Measurements from ENCODE around the gene TTC7B. TPM values are rescaled to one million over a fixed set of nuclear protein-coding genes. Genes with fewer than 3 reads are reported as not detected.

Gene TTC7B
- total RNA-seq, 1 donor from 2014 or later: 55.5 TPM

- Histone ChIP-seq H3K4me3 (no peak overlapping the region), H3K27me3 (ENCODE audit: low read depth) (no peaks in the 10 kb centered on the region), H3K9me3 (replicated peaks) (no peaks in the 10 kb centered on the region), H3K4me1 (peaks cover 20% of the 10 kb centered on the region), H3K27ac (replicated peaks) (no peak overlapping the region), H3K36me3 (peaks cover 46% of the 10 kb centered on the region)
- TF ChIP-seq CTCF (IDR thresholded peaks at IDR 0.05; ENCODE audit: borderline replicate concordance): no peak
- intact Hi-C loops (cut with micrococcal nuclease): no loop called here
- DNase-seq: no peak
Measured at GRCh38 chr14:90652626-90653025, 163.6 kb downstream of the TTC7B start.

- Histone ChIP-seq H3K4me3 (no peak overlapping the region), H3K27ac (replicated peaks) (no peak overlapping the region), H3K27me3 (ENCODE audit: low read depth) (no peaks in the 10 kb centered on the region), H3K9me3 (replicated peaks) (no peaks in the 10 kb centered on the region), H3K4me1 (peaks cover 14% of the 10 kb centered on the region), H3K36me3 (peaks cover 50% of the 10 kb centered on the region)
- intact Hi-C loops (cut with micrococcal nuclease): no loop called here
- TF ChIP-seq CTCF (IDR thresholded peaks at IDR 0.05; ENCODE audit: borderline replicate concordance): no peak
- DNase-seq: no peak
Measured at GRCh38 chr14:90651976-90652560, 164.2 kb downstream of the TTC7B start.

GRCh38 chr14:90651271-90651804 is 164.9 kb downstream of the TTC7B start:
- Histone ChIP-seq H3K27me3 (ENCODE audit: low read depth) (no peaks in the 10 kb centered on the region), H3K36me3 (peaks cover 52% of the 10 kb centered on the region), H3K27ac (replicated peaks) (no peak overlapping the region), H3K4me3 (no peak overlapping the region), H3K9me3 (replicated peaks) (no peaks in the 10 kb centered on the region), H3K4me1 (peaks cover 8% of the 10 kb centered on the region)
- no peak for DNase-seq
- intact Hi-C loops (cut with micrococcal nuclease): no loop called here
- no peak for TF ChIP-seq CTCF (IDR thresholded peaks at IDR 0.05; ENCODE audit: borderline replicate concordance)

- TF ChIP-seq CTCF (IDR thresholded peaks at IDR 0.05; ENCODE audit: borderline replicate concordance): no peak
- Histone ChIP-seq H3K4me1 (peaks cover 19% of the 10 kb centered on the region), H3K4me3 (no peak overlapping the region), H3K27me3 (ENCODE audit: low read depth) (no peaks in the 10 kb centered on the region), H3K27ac (replicated peaks) (no peak overlapping the region), H3K9me3 (replicated peaks) (no peaks in the 10 kb centered on the region), H3K36me3 (peaks cover 54% of the 10 kb centered on the region)
- intact Hi-C loops (cut with micrococcal nuclease): no loop called here
- no peak for DNase-seq
Measured at GRCh38 chr14:90649557-90650135, 166.6 kb downstream of the TTC7B start.

GRCh38 chr14:90649083-90649482 is 167.1 kb downstream of the TTC7B start:
- Histone ChIP-seq H3K27me3 (ENCODE audit: low read depth) (no peaks in the 10 kb centered on the region), H3K4me1 (peaks cover 19% of the 10 kb centered on the region), H3K4me3 (no peak overlapping the region), H3K27ac (replicated peaks) (no peak overlapping the region), H3K36me3 (peaks cover 49% of the 10 kb centered on the region), H3K9me3 (replicated peaks) (no peaks in the 10 kb centered on the region)
- DNase-seq: no peak
- TF ChIP-seq CTCF (IDR thresholded peaks at IDR 0.05; ENCODE audit: borderline replicate concordance): no peak
- intact Hi-C loops (cut with micrococcal nuclease): no loop called here

Measured in left ventricle myocardium inferior (tissue), 1 donor.